Stimulated activated naive CD8-positive, alpha-beta T cell treated with anti-CD3 and anti-CD28 coated beads, Interleukin-15, Interleukin-2, amounts not matched to agents 100 U/mL and 50 U/mL, for 24 hours (primary cell): ENCODE data around the gene GTF3A.

Experiments
- ATAC-seq: fragments of 150-1000 bp; cut with Tn5 transposase; one replicate; pipeline ENCODE4 v1.10.0; 2021
- DNase-seq: peaks from one replicate; pipeline ENCODE4 v3.0.0; 2021

The GTF3A gene

GRCh38 chr13:27449081-27449603 lies 24.7 kb downstream of the GTF3A start:
- no peak for ATAC-seq
- DNase-seq: no peak

GRCh38 chr13:27449936-27450828 lies 25.8 kb downstream of the GTF3A start, which contains the start of gene MTIF3:
MTIF3 (minus strand) TSS chr13:27450564; CDS start chr13:27440448, 10,116 bp downstream.
- ATAC-seq: peak; percentile 93
- DNase-seq: peak; percentile 96

- ATAC-seq: no peak
- DNase-seq: peak; percentile 43
Measured at GRCh38 chr13:27450921-27451471, 26.6 kb downstream of the GTF3A start.

GRCh38 chr13:27455331-27455855 lies 31.0 kb downstream of the GTF3A start:
- DNase-seq (peak; percentile 23), ATAC-seq (peak; percentile 44)

- ATAC-seq (no peak), DNase-seq (no peak)
Measured at GRCh38 chr13:27461940-27462584, 37.6 kb downstream of the GTF3A start.

- DNase-seq: no peak
- peak; percentile 23 for ATAC-seq
Measured at GRCh38 chr13:27463500-27463899, 39.1 kb downstream of the GTF3A start.

GRCh38 chr13:27465611-27466010 lies 41.2 kb downstream of the GTF3A start:
- ATAC-seq: no peak
- no peak for DNase-seq

- no peak for ATAC-seq
- no peak for DNase-seq
Measured at GRCh38 chr13:27466513-27466912, 42.1 kb downstream of the GTF3A start.

- ATAC-seq: no peak
- DNase-seq: no peak
Measured at GRCh38 chr13:27470075-27470820, 45.8 kb downstream of the GTF3A start.

GRCh38 chr13:27472441-27472840 lies 48.0 kb downstream of the GTF3A start:
- DNase-seq (no peak), ATAC-seq (no peak)

GRCh38 chr13:27472941-27473340 lies 48.5 kb downstream of the GTF3A start:
- no peak for DNase-seq
- ATAC-seq: peak; percentile 36

- DNase-seq (no peak), ATAC-seq (no peak)
Measured at GRCh38 chr13:27474751-27475268, 50.4 kb downstream of the GTF3A start.

GRCh38 chr13:27476943-27477703 lies 52.7 kb downstream of the GTF3A start:
- ATAC-seq (no peak), DNase-seq (no peak)

- DNase-seq (peak; percentile 46), ATAC-seq (no peak)
Measured at GRCh38 chr13:27481766-27482165, 57.3 kb downstream of the GTF3A start.

- peak; percentile 46 for ATAC-seq
Measured at GRCh38 chr13:27482983-27483382, 58.6 kb downstream of the GTF3A start.

GRCh38 chr13:27483421-27483820 lies 59.0 kb downstream of the GTF3A start:
- ATAC-seq (no peak), DNase-seq (no peak)

More at GRCh38 chr13:27482983-27483382, 58.6 kb downstream of the GTF3A start:
- DNase-seq: no peak
